ENCODE results near the gene THRAP3.
A peak's percentile ranks its signal among the peaks of the same experiment; 100 is the strongest.
"Not testable (repeated sequence)": the region's sequence is repeated elsewhere in the genome, so short reads cannot be mapped to it uniquely, and the experiment has no call there.

Gene THRAP3

DNA sequence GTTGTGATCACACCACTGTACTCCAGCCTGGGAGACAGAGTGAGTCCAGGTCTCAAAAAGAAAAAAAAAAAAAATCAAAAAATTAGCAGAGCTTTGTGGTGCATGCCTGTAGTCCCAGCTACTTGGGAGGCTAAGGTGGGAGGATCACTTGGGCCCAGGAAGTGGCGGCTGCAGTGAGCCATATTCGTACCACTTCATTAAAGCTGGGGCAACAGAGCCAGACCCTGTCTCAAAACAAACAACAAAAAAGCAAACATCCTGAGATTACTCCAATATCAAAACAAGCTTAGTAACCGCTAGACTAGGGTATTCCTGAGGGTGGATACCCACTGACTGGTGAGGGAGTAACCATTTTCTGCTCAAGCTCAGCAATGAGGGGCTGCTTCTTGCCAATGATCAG, 12.9 kb upstream of the THRAP3 start:
- TF ChIP-seq, protein P1, sequence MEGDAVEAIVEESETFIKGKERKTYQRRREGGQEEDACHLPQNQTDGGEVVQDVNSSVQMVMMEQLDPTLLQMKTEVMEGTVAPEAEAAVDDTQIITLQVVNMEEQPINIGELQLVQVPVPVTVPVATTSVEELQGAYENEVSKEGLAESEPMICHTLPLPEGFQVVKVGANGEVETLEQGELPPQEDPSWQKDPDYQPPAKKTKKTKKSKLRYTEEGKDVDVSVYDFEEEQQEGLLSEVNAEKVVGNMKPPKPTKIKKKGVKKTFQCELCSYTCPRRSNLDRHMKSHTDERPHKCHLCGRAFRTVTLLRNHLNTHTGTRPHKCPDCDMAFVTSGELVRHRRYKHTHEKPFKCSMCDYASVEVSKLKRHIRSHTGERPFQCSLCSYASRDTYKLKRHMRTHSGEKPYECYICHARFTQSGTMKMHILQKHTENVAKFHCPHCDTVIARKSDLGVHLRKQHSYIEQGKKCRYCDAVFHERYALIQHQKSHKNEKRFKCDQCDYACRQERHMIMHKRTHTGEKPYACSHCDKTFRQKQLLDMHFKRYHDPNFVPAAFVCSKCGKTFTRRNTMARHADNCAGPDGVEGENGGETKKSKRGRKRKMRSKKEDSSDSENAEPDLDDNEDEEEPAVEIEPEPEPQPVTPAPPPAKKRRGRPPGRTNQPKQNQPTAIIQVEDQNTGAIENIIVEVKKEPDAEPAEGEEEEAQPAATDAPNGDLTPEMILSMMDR (IDR thresholded peaks at IDR 0.05; ENCODE audit: low read depth, low read length): no peak
- Histone ChIP-seq H3K9me3 (ENCODE audit: severe bottlenecking) (no peaks in the 10 kb centered on the region), H3K4me3 (ENCODE audit: low read depth, low read length) (no peak overlapping the region), H3K27me3 (ENCODE audit: insufficient read depth, low read depth, severe bottlenecking) (no peaks in the 10 kb centered on the region), H3K36me3 (no peaks in the 10 kb centered on the region), H3K27ac (no peak overlapping the region)
- no peak for DNase-seq

DNA sequence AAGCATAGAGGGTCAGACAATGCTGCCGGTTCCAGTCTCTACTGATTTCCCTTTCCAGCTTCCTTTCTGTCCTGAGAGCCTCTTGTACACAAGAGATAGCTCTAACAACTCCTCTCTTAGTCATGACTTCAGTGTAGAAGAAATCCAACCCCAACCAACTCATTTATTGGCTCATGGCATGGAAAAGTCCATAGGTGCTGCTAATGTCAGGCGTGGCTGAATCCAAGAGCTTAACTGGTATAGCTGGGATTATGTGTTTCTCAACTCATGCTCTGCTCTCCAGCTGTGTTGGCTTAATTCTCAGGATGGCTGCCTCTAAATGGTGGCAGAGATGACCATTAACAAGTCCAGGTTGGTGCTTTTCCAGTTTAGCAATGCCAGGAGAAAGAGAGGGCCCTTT, 12.4 kb upstream of the THRAP3 start:
- Histone ChIP-seq H3K27me3 (ENCODE audit: insufficient read depth, low read depth, severe bottlenecking) (no peaks in the 10 kb centered on the region), H3K36me3 (no peaks in the 10 kb centered on the region), H3K27ac (no peak overlapping the region), H3K4me3 (ENCODE audit: low read depth, low read length) (no peak overlapping the region), H3K9me3 (ENCODE audit: severe bottlenecking) (no peaks in the 10 kb centered on the region)
- TF ChIP-seq, protein P1 (IDR thresholded peaks at IDR 0.05; ENCODE audit: low read depth, low read length): no peak
- no peak for DNase-seq

DNA sequence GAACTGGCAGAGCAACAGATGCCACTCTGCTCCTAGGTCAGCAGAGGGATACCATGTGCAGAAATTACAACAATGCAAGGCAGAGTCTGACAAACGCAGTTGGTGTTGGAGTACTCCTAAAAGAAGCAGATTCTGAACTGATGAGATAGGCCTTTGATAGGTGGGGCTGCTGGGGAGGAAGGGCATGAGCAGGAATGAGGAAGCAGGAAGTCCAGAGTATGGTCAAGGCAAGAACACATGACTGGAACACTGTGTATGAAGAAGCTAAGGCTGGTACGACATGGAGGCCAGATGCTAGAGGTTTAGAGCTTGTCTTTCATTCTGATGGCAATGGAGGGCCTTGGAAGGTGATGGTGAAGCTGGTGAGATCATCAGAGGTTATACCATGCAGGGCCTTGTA, 11.5 kb upstream of the THRAP3 start:
- Histone ChIP-seq H3K27me3 (ENCODE audit: insufficient read depth, low read depth, severe bottlenecking) (no peaks in the 10 kb centered on the region), H3K4me3 (ENCODE audit: low read depth, low read length) (no peak overlapping the region), H3K27ac (no peak overlapping the region), H3K36me3 (no peaks in the 10 kb centered on the region), H3K9me3 (ENCODE audit: severe bottlenecking) (no peaks in the 10 kb centered on the region)
- DNase-seq: no peak
- TF ChIP-seq, protein P1 (IDR thresholded peaks at IDR 0.05; ENCODE audit: low read depth, low read length): no peak

- no peak overlapping the region for H3K27ac ChIP-seq
- TF ChIP-seq, protein P1 (IDR thresholded peaks at IDR 0.05; ENCODE audit: low read depth, low read length): peak; percentile 46; the same call in 1 of the 2 replicates
- no peak overlapping the region for H3K4me3 ChIP-seq (ENCODE audit: low read depth, low read length)
- no peaks in the 10 kb centered on the region for H3K36me3 ChIP-seq
- H3K9me3 ChIP-seq (ENCODE audit: severe bottlenecking): no peaks in the 10 kb centered on the region
- H3K27me3 ChIP-seq (ENCODE audit: insufficient read depth, low read depth, severe bottlenecking): no peaks in the 10 kb centered on the region
- DNase-seq: no peak
Measured at GRCh38 chr1:36217670-36218069, 6.6 kb upstream of the THRAP3 start.

DNA sequence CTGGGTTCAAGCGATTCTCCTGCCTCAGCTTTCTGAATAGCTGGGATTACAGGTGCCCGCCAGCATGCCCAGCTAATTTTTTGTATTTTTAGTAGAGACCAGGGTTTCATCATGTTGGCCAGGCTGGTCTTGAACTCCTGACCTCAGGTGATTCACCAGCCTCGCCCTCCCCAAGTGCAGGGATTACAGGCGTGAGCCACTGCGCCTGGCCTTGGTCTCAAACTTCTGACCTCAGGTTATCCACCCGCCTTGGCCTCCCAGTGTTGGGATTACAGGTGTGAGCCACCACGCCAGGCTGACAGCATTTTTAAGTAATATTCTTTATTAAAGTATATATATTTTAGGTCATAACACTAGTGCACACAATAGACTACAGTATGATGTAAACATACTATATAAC, 2.3 kb upstream of the THRAP3 start:
- H3K4me3 ChIP-seq (ENCODE audit: low read depth, low read length); DNase-seq; H3K27me3 ChIP-seq (ENCODE audit: insufficient read depth, low read depth, severe bottlenecking); H3K9me3 ChIP-seq (ENCODE audit: severe bottlenecking); H3K27ac ChIP-seq: not testable (repeated sequence)
- peaks cover 17% of the 10 kb centered on the region for H3K36me3 ChIP-seq

DNA sequence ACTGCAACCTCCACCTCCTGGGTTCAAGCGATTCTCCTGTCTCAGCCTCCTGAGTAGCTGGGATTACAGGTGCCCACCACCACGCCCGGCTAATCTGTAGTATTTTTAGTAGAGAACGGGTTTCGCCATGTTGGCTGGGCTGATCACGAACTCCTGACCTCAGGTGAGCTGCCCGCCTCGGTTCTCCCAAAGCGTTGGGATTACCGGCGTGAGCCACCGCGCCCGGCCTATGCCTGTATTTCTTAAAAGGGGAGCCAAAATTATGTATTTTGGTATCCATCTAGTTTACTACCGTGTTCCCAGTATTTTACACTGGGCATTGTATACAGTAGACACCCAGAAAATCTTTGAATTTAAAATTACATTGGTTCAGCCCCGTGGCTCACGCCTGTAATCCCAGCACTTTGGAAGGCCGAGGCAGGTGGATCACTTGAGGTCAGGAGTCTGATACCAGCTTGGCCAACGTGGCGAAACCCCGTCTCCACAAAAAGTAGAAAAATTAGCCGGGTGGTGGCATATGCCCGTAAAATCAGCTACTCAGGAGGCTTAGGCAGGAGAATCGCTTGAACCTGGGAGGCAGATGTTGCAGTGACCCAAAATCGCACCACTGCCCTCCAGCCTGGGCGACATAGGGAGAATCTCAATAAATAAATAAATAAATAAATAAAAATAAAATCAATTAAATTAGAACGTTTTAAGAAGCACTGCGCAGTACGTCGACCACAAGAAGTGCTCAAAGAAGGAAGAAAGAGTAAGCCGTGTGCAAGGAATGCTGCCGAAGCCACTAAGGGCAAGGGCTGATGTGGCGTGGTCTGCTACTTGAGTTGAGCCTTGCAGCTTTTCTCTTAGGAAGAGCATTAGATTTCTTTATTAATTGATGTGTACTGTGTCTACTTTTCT, 1.5 kb upstream of the THRAP3 start:
- H3K4me3 ChIP-seq (ENCODE audit: low read depth, low read length): peak overlapping the region; percentile 81; the same call in 1 of the 2 replicates
- no peaks in the 10 kb centered on the region for H3K27me3 ChIP-seq (ENCODE audit: insufficient read depth, low read depth, severe bottlenecking)
- TF ChIP-seq, protein P1 (IDR thresholded peaks at IDR 0.05; ENCODE audit: low read depth, low read length): no peak
- H3K27ac ChIP-seq: no peak overlapping the region
- H3K36me3 ChIP-seq: peaks cover 24% of the 10 kb centered on the region
- no peaks in the 10 kb centered on the region for H3K9me3 ChIP-seq (ENCODE audit: severe bottlenecking)
- no peak for DNase-seq
